B cell (primary cell): Measurements from ENCODE around the gene CACNA1H.

Source experiments
- CTCF ChIP-seq: fragments of 200-600 bp; IDR thresholded peaks from one replicate; pipeline ENCODE4 v1.8.0; 2022; ENCODE audit warnings: antibody characterized with exemption, mild to moderate bottlenecking
- EZH2 ChIP-seq: IDR thresholded peaks from 2 replicates; pipeline ENCODE4 v1.6.1; 2012; ENCODE audit warnings: borderline replicate concordance, low read depth, mild to moderate bottlenecking, moderate library complexity, low read length; ENCODE audit not compliant: insufficient read depth, poor library complexity, severe bottlenecking

GRCh38 chr16:1184156-1184868 lies 31.4 kb downstream of the CACNA1H start:
- TF ChIP-seq CTCF (no peak), EZH2 (no peak)
